ENCODE data around the gene ZSCAN10.

The ZSCAN10 gene

GRCh38 chr16:3133844-3134243, 34.8 kb upstream of the ZSCAN10 start:
- DNase-seq: peak in 1 of 6 experiments; percentile 20

DNA sequence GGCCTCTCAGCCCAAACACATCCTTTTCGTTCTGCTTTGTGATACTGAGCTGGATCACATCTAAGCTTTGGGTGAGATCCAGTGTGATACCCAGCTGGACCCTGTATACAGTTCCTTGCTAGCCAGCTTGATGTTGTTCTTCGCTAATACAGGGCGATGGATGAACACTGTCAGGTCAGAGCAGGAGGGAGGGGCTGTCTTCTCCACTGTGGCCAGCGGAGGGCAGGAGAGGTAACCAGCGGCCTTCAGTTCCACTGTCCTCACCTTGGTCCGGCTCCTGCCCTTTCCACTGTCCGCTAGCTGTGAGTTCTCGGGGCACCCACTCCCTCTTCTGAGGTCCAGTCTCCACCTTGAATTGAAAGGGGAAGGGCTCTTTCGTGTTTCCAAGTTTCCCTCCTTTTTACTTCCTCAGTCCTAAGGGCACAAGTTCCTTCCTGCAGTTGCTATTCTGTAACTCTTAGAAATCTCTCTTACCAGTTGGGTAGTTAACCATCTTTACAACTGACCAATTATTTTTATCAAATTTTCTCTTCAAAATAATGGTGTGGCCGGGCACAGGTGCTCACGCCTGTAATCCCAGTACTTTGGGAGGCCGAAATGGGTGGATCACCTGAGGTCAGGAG, 32.8 kb upstream of the ZSCAN10 start:
- peak in 3 of 6 experiments; percentile 15 to 29 (median 22) for DNase-seq

GRCh38 chr16:3129137-3130131, 30.3 kb upstream of the ZSCAN10 start:
- DNase-seq: peak; percentile 59 to 91 (median 80)

DNA sequence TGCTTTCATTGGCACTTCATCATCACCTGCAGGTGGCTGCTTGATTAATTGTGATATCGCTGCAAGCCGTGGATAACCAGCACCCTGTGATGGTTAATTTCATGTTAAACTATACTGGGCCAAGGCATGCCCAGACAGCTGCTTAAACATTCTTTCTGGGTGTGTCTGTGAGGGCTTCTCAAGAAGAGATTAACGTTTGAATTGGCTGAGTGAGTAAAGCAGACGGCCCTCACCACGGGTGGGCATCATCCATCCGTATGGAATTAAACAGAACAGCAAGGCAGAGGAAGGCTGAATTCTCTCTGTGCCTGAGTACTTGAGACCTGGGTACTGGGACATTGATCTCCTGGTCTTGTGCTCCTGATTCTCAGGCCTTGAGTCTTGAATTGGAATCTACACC, 28.7 kb upstream of the ZSCAN10 start:
- DNase-seq: no peak

DNA sequence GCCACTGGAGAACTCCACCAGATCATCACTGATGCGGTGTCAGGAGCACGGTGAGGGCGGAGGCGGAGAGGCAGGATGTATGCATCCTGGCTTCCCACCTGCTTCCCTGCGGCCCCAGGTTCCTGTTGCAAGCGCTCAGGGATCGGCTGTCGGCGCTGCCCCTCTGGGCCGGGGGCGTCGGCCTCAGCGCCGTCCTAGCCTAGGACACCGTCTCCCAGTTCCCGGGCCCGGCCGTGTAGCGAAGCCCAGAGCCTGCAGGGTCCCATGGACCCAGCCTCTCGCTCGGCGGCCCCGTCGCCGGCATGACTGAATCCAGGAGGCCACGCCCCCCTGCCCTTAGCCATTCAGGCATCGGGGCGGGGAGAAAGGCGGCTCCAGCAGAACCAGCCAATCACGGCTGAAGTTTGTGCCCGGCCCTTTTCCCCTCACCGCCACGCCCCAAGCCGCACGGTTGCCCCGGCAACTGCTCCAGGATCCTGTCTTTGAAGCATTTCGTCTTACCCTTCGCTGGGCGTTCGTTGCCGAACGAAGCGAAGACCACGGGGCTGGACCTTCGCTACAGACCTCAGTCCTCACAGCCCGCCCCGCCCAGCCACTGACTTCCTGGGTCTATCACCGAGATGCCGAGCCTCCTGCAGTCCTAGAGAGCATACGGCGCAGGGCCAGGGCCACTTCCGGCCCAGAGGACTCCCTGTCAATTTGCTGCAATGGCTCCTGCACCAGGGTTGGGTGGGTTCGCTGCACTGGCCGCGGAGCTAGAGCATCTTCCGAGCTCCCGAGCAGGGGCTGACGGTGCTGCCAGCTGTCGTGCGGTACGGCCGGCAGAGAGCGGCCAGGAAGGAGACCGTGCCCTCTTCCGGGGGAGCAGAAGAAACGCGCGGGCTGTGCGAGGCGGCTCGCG, 25.1 kb upstream of the ZSCAN10 start:
- DNase-seq: peak; percentile 94 to 98 (median 96)

- DNase-seq: no peak
Measured at GRCh38 chr16:3122926-3123570, 24.0 kb upstream of the ZSCAN10 start.

GRCh38 chr16:3121851-3122467, 22.9 kb upstream of the ZSCAN10 start:
- no peak for DNase-seq

- no peak for DNase-seq
Measured at GRCh38 chr16:3120435-3120834, 21.3 kb upstream of the ZSCAN10 start.

- no peak for DNase-seq
Measured at GRCh38 chr16:3119701-3120408, 20.8 kb upstream of the ZSCAN10 start.

- no peak for DNase-seq
Measured at GRCh38 chr16:3119286-3119685, 20.2 kb upstream of the ZSCAN10 start.

DNA sequence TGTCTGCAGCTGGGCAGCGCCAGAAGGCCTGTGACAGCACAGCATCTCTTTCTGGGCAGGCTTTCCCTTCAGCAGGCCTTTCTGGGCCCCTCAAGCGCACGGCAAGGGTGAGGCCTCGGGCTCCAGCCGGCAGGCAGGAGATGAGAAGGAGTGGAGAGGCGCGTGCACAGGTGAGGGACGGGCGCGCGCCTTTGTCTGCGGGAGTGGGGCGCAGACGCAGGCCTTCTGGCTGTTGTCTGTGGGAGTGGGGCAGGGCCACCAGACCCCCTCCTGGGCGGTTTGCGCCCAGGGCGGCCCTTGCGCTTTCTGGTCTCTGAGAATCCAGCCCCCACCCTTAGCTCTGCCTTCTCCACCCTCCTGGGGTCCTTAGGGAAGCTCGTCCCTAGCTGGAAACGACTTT, 19.8 kb upstream of the ZSCAN10 start:
- no peak for DNase-seq

GRCh38 chr16:3118204-3118790, 19.2 kb upstream of the ZSCAN10 start:
- no peak for DNase-seq

DNA sequence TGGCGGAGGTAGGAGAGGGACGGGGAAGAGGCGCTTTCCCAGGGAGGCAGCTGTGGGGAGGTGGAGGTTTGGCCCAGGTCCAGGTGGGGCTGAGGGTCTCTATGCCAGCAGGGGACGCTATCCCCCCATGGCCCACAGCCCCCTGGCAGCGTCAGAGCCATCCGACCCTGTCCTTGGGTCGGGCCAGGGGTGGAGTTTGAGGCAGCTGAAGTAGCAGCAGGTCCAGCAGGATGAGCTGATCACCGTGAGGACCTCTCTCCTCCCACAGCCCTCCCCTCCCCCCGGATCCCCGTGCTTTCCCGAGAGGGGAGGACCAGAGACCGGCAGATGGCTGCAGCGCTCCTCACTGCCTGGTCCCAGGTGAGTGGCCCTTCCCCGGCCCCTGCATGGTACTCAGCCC, 16.5 kb upstream of the ZSCAN10 start:
- no peak for DNase-seq

- DNase-seq: no peak
Measured at GRCh38 chr16:3115003-3115402, 15.9 kb upstream of the ZSCAN10 start.

DNA sequence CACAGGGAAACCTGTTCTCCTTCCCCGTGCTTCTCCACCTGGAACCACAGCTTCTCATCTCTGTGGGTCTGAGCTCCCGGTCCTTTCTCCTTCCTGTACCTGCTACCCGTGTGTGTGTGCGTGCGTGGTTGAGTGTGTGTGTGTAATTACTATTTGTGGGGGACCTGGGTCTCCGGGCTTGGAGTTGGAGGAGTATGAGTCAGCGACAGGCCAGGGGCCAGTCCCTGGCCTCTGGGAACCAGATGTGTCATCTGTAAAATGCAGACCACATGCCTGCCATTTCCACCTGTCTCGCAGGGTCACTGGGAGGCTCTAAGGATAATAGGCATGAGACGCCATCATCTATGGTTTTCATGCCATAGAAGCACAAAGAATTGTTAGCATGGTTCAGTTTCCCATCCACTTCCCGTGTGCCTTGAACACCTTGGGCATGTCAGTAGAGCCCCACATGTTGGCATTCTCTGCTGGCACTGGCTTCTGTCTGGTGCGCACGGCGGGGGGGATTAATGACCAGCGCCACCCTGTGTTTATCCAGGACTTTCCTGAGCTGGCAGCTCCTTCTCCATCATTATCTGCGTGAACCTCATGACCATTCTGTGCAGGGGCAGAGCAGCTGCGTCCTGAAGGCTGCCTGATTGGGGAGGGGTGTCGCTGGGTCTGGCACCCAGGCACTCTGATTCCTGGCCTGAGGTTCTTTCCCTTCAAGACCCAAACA, 14.8 kb upstream of the ZSCAN10 start:
- DNase-seq: no peak

DNA sequence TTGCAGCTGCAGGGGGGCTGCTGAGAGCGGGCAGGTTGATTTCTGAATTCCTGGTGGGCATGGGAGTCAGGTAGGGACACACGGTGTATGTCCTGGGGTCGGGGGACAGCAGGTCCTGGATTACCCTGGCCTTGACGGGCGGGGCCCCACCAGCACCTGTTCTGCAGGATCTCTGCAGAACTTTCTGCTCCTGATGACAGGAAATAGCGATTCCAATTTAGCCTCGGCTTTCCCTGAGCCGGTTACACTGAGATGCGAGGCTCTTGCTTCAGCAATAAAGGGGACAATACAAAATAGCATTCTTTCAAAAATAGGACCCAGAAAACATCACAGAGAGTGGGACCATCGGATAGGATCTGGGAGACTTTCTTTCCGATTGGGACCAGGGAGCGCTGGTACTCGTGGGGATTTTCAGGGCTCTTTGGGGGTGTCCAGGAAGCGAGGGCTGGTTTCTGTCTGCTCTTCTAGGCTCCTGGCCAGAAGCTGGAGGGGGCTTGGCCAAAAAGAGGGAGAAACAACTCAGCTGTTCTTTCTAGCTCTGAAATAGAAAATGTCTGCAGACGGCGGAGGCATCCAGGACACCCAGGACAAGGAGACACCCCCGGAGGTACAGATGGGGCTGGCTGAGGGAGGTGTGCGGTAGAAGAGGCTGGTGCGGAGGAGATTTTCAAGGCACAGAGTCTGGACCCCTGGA, 13.9 kb upstream of the ZSCAN10 start:
- no peak for DNase-seq

GRCh38 chr16:3112058-3112880, 13.2 kb upstream of the ZSCAN10 start, which contains the start of gene ZNF205:
Gene ZNF205 (plus strand): TSS chr16:3112586. CDS start chr16:3113431, 845 bp downstream.
- DNase-seq: no peak

DNA sequence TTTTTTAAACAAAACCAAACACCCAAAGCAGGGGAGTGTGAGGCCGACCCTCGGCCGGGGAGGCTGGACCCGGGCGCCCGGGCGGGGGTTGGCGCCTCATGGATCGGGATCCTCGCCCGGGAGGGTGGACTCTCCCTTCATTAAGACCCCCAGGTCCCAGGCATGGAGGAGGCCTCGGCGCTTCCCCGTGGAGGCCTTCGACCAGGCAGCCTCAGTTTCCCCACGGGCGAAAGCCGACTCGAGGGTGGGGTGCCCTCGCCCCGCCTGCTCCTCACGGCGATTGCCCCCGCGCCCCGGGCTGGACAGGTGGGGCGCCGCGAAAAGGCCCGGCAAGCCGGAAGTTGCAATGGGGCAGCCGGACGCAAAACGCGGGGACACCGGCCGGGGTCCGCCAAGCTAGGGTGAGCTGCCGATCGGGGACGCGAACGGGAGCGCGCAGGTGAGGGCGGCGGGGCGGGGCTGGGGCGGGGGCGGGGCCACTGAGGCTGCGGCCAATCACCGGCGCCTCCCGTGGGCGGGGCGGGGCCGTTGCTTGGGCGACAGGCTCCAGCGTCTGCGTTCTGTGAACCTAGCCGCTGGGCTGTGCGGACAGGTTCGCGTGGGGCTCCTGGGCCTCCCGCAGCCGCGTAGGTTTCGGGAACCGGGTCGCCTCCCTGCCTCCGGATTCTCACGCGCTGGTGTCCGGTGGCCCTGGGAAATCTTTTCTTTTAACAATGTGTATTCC, 7.3 kb upstream of the ZSCAN10 start:
- peak; percentile 83 to 94 (median 90) for DNase-seq

All from stimulated activated naive CD4-positive, alpha-beta T cell (primary cell).